Measurements from ENCODE around the gene RETREG2.

Gene RETREG2

DNA sequence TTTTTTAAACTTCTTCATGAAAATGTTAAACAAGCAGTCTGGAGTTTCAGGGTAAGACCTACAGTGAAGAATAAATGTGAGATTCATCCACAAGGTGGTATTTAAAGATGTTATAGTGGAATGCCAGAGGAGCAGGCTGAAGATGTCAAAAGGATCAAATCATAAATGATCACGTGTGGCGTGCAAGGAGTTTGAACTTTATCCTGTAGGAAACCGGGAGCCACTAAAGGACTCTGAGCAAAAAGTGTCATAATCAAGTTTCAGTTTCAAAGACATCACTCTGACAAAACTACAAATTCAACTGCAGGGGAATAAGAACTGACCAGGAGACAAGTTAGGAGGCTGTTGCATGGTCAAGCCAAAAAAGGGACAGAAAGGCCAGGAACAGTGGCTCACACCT is 37.4 kb upstream of the RETREG2 start:
- DNase-seq (ENCODE audit: low read depth, low spot score) = no peak
- no peak overlapping the region for H3K4me3 ChIP-seq (ENCODE audit: low read depth, low read length)
- TF ChIP-seq, protein P1, sequence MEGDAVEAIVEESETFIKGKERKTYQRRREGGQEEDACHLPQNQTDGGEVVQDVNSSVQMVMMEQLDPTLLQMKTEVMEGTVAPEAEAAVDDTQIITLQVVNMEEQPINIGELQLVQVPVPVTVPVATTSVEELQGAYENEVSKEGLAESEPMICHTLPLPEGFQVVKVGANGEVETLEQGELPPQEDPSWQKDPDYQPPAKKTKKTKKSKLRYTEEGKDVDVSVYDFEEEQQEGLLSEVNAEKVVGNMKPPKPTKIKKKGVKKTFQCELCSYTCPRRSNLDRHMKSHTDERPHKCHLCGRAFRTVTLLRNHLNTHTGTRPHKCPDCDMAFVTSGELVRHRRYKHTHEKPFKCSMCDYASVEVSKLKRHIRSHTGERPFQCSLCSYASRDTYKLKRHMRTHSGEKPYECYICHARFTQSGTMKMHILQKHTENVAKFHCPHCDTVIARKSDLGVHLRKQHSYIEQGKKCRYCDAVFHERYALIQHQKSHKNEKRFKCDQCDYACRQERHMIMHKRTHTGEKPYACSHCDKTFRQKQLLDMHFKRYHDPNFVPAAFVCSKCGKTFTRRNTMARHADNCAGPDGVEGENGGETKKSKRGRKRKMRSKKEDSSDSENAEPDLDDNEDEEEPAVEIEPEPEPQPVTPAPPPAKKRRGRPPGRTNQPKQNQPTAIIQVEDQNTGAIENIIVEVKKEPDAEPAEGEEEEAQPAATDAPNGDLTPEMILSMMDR (IDR thresholded peaks at IDR 0.05; ENCODE audit: low read depth, low read length) = no peak
- in situ Hi-C loops (cut with HindIII; ENCODE audit: low sequenced_read_pairs) = no loop called here

DNA sequence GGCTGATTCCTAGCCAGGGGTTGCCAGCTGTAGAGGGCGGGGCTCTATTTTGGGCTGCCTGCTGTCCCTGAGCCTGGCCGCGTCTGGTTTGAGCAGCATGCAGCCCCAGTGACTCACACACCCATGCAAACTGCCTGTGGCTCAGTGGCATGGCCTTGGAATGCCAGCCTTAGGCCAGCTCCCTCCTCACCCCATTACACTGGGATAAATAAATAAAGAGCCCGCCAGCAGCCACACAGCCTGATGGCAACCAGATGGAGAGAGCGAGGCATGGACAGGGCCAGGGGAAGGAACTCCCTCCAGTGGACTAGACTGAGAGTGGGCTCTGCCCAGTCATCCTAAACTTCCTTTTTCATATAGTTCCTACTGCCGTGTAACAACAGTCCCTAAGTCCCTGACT is 35.7 kb upstream of the RETREG2 start:
- DNase-seq (ENCODE audit: low read depth, low spot score) = peak; percentile 88
- H3K4me3 ChIP-seq (ENCODE audit: low read depth, low read length) = no peak overlapping the region
- TF ChIP-seq, protein P1 (IDR thresholded peaks at IDR 0.05; ENCODE audit: low read depth, low read length) = peak; percentile 55
- in situ Hi-C loops (cut with HindIII; ENCODE audit: low sequenced_read_pairs) = no loop called here

- peak; percentile 7 for DNase-seq (ENCODE audit: low read depth, low spot score)
- no peak overlapping the region for H3K4me3 ChIP-seq (ENCODE audit: low read depth, low read length)
- TF ChIP-seq, protein P1 (IDR thresholded peaks at IDR 0.05; ENCODE audit: low read depth, low read length) = no peak
- in situ Hi-C loops (cut with HindIII; ENCODE audit: low sequenced_read_pairs) = no loop called here
These were observed 28.4 kb upstream of the RETREG2 start for GRCh38 chr2:219149667-219150066.

DNA sequence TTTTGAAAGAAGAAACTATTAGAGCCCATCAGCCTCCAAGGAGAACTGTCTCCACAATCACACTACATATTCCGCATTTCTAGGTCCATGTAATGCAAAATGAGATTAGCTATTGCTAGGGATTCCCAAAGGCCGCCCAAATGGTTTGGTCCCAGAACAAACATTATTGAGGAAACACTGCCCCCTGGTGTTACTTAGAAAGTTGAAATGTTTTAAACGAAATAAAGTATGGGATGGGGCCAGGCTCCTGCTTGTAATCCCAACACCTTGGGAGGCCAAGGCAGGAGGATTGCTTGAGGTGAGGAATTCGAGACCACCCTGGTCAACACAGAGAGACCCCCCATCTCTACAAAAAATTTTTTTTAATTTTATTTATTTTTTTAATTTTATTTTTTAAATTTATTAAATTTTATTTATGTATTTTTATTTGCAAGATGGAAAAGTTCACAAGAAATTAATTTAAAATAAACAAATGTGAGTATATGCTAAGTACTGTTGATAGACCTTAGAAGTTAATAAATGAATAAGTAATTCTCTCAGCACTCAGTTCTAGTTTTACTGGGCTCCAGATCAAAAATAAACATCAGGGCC is 22.9 kb upstream of the RETREG2 start:
- DNase-seq (ENCODE audit: low read depth, low spot score) = peak; percentile 75
- TF ChIP-seq, protein P1 (IDR thresholded peaks at IDR 0.05; ENCODE audit: low read depth, low read length) = peak; percentile 6
- H3K4me3 ChIP-seq (ENCODE audit: low read depth, low read length) = no peak overlapping the region
- in situ Hi-C loops (cut with HindIII; ENCODE audit: low sequenced_read_pairs) = no loop called here

DNA sequence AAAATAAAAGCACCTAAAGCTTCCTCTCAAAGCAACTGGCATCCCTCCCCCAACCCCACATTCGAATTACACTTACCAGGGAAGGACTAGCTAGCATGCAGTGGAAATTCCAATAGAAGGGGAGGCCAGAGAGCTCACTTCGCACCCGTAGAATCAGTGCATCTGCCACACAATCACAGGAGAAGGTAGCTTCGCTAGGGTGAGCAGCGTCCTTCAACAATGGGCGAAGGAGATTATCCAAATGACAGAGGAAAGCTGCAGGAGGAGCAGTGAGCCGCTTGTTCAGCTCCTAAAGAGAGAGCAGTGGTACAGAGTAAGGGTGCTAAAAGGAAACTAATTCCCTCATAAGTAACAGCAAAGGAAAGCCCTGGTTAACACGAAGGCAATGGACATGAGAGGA is 20.7 kb upstream of the RETREG2 start:
- DNase-seq (ENCODE audit: low read depth, low spot score) = no peak
- in situ Hi-C loops (cut with HindIII; ENCODE audit: low sequenced_read_pairs) = no loop called here
- TF ChIP-seq, protein P1 (IDR thresholded peaks at IDR 0.05; ENCODE audit: low read depth, low read length) = no peak
- no peak overlapping the region for H3K4me3 ChIP-seq (ENCODE audit: low read depth, low read length)

DNA sequence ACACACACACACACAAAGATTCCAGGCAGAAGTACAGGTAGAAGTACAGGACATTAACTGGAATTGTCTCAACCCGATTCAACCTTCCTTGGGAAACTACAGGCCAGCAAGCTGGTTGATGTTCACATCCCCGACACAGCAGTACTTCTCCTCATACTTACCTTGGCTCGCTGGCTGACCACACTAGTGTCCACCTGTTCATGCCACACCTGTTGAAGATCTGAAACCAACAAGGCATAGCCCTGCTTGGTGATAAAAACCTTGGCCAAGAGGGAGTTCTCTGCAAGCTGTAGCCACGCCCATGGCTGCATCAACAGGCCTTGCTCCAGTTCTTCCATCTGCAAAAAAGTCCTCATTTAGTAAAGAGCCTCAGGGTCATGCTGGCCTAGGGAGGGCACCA is 20.1 kb upstream of the RETREG2 start:
- TF ChIP-seq, protein P1 (IDR thresholded peaks at IDR 0.05; ENCODE audit: low read depth, low read length) = no peak
- in situ Hi-C loops (cut with HindIII; ENCODE audit: low sequenced_read_pairs) = no loop called here
- H3K4me3 ChIP-seq (ENCODE audit: low read depth, low read length) = no peak overlapping the region
- DNase-seq (ENCODE audit: low read depth, low spot score) = no peak
